DMS153 treated with DMSO at 0.1 percent for 48 hours (cell line): ENCODE results near the gene NKX2-1.

Experiments
- DNase-seq: peaks from one replicate; lab custom pipeline; 2025; ENCODE audit not compliant: unreplicated experiment; lab: John Stamatoyannopoulos, UW

The NKX2-1 gene

GRCh38 chr14:36518031-36518585, 1.9 kb downstream of the NKX2-1 start:
- no peak for DNase-seq

- DNase-seq: peak; percentile 46
Observed at GRCh38 chr14:36517242-36518030, 2.6 kb downstream of the NKX2-1 start.

- peak; percentile 43 for DNase-seq
Observed at GRCh38 chr14:36516719-36517241, 3.3 kb downstream of the NKX2-1 start.

- DNase-seq: peak; percentile 51
Observed at GRCh38 chr14:36515896-36516718, 3.9 kb downstream of the NKX2-1 start.

- peak; percentile 59 for DNase-seq
Observed at GRCh38 chr14:36515105-36515593, 4.9 kb downstream of the NKX2-1 start.

GRCh38 chr14:36514278-36515104, 5.5 kb downstream of the NKX2-1 start:
- peak; percentile 78 for DNase-seq

GRCh38 chr14:36513451-36514277, 6.4 kb downstream of the NKX2-1 start:
- peak; percentile 76 for DNase-seq

GRCh38 chr14:36513012-36513420, 7.0 kb downstream of the NKX2-1 start:
- peak; percentile 62 for DNase-seq

- DNase-seq: peak; percentile 62
Observed at GRCh38 chr14:36512585-36513003, 7.4 kb downstream of the NKX2-1 start.

- peak; percentile 57 for DNase-seq
Observed at GRCh38 chr14:36511981-36512584, 7.9 kb downstream of the NKX2-1 start.

- no peak for DNase-seq
Observed at GRCh38 chr14:36510874-36511273, 9.2 kb downstream of the NKX2-1 start.

GRCh38 chr14:36510078-36510799, 9.8 kb downstream of the NKX2-1 start:
- peak; percentile 91 for DNase-seq

GRCh38 chr14:36509069-36509917, 10.7 kb downstream of the NKX2-1 start:
- DNase-seq: peak; percentile 81

GRCh38 chr14:36508418-36509068, 11.5 kb downstream of the NKX2-1 start:
- peak; percentile 70 for DNase-seq

GRCh38 chr14:36507847-36508417, 12.1 kb downstream of the NKX2-1 start:
- DNase-seq: no peak

GRCh38 chr14:36506732-36507614, 13.1 kb downstream of the NKX2-1 start:
- DNase-seq: peak; percentile 75
